Immature natural killer cell (primary cell): Measurements from ENCODE around the gene MAPK7. TPM values are rescaled to one million over a fixed set of nuclear protein-coding genes. Genes with fewer than 3 reads are reported as not detected.

Experiments
- DNase-seq, 3 donors: peaks; one replicate each; pipeline ENCODE4 v3.0.0; 2022; ENCODE audit warnings: mixed read lengths in 1 of 3
- H3K27ac Mint-ChIP-seq, 6 donors: one replicate each; pipeline ENCODE4 v1.8.0; 2020; ENCODE audit warnings: mixed read lengths in 6 of 6, mild to moderate bottlenecking in 5 of 6, inconsistent platforms in 4 of 6, moderate library complexity in 3 of 6
- H3K27me3 Mint-ChIP-seq, 3 donors: one replicate each; pipeline ENCODE4 v1.8.0; 2020 to 2021; ENCODE audit warnings: low read depth in 3 of 3, mild to moderate bottlenecking in 3 of 3, mixed read lengths in 3 of 3, moderate library complexity in 3 of 3, inconsistent platforms in 1 of 3
- H3K36me3 Mint-ChIP-seq, 3 donors: one replicate each; pipeline ENCODE4 v1.8.0; 2020; ENCODE audit warnings: mixed read lengths in 3 of 3, inconsistent platforms in 2 of 3, mild to moderate bottlenecking in 2 of 3
- H3K4me1 Mint-ChIP-seq, 2 donors: one replicate each; pipeline ENCODE4 v1.8.0; 2020; ENCODE audit warnings: inconsistent platforms in 2 of 2, mild to moderate bottlenecking in 2 of 2, mixed read lengths in 2 of 2, moderate library complexity in 1 of 2
- H3K4me3 Mint-ChIP-seq, 5 donors: one replicate each; pipeline ENCODE4 v1.8.0; 2020; ENCODE audit warnings: mild to moderate bottlenecking in 5 of 5, mixed read lengths in 5 of 5, inconsistent platforms in 3 of 5, moderate library complexity in 3 of 5
- H3K9me3 Mint-ChIP-seq, 6 donors: one replicate each; pipeline ENCODE4 v1.8.0; 2020; ENCODE audit warnings: mild to moderate bottlenecking in 6 of 6, mixed read lengths in 6 of 6, inconsistent platforms in 4 of 6, moderate library complexity in 3 of 6
- polyA plus RNA-seq, 3 donors: library from polyadenylated mRNA; unstranded; fragments of 300-500 nt; fragmentation: Illumina TruSeq; gene quantifications; one replicate each; pipeline ENCODE4 v1.2.3, GENCODE V29; 2021

The MAPK7 gene
- polyA plus RNA-seq, 3 donors from 2014 or later = 3.4 to 23.0 (median 7.3) TPM

DNA sequence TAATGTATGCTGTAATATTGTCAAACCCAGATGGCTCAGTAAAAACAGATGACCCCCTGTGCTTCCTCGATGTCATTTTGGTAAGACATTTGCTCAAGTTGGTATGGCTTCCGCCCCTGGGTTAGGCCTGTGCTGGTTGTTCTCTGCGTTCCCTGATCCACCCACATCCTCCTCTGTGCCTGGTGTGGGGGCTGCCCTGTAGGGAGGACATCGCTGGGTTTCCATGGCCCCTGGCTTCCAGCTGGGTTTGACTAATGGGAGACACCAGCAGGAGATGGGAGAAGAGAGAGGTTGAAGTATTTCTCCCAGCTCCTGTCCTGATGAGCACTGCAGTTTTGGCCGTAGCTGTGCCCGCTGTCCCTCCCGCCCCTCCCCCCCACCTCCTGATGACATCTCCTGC is 13.1 kb downstream of the MAPK7 start:
- Mint-ChIP-seq H3K27me3 (peaks cover 0 to 2% (median 0%) of the 10 kb centered on the region in 3 donors), H3K4me1 (peaks cover 0 to 2% of the 10 kb centered on the region in 2 donors), H3K27ac (no peak overlapping the region), H3K36me3 (peaks cover 0 to 1% (median 0%) of the 10 kb centered on the region in 3 donors), H3K4me3 (no peak overlapping the region), H3K9me3 (no peaks in the 10 kb centered on the region)
- DNase-seq = no peak

DNA sequence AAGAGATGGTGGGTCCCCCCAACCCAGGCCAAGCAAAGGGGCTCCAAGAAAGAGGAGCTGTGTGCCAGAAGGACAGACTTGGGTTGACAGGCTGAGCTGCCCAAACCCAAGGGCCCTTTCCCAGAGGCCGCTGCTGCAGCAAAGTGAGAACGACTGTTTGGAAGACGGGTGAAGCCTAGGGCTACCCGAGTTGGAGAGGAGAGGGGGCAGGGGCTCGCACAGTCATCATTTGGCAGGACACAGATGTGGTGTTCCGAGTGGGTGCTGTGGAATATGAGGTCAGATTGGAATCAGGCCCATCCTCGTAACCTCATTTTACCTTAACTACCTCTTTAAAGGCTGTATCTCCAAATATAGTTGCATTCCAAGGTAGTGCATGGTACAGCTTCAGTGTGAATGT is 14.0 kb downstream of the MAPK7 start:
- H3K27ac Mint-ChIP-seq = peak overlapping the region in 1 of 6 donors; percentile 65
- H3K27me3 Mint-ChIP-seq = peaks cover 0 to 2% (median 0%) of the 10 kb centered on the region in 3 donors
- no peaks in the 10 kb centered on the region for H3K9me3 Mint-ChIP-seq
- H3K36me3 Mint-ChIP-seq = peaks cover 0 to 7% (median 0%) of the 10 kb centered on the region in 3 donors
- H3K4me1 Mint-ChIP-seq = peaks cover 0 to 2% of the 10 kb centered on the region in 2 donors
- no peak for DNase-seq
- no peak overlapping the region for H3K4me3 Mint-ChIP-seq

DNA sequence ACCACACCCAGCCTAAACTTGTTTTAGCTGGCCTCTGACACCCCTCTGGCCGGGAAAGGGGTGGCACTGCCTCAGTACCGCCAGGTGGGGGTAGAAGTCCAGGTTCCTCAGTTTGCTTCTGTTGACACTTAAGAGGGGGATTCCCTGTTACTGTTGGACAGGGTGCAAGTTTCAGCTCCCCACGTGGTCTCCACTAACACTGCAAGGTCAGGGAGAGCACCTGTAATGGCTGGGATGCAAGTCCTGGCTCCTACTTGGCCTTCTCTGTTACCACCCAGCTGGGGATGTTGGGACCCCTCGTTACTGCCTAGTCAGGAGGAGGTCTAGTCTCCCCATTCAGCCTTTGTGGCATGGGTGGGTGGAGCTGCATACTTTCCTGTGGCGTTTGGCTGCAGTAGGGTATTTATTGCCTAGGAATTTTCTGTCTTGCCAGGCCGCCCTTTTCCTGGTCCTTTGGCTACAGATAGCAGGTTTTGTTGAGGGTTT is 19.3 kb downstream of the MAPK7 start:
- Mint-ChIP-seq H3K27ac (no peak overlapping the region), H3K9me3 (no peaks in the 10 kb centered on the region), H3K27me3 (peaks cover 0 to 3% (median 3%) of the 10 kb centered on the region in 3 donors), H3K4me1 (peaks cover 0 to 4% of the 10 kb centered on the region in 2 donors), H3K4me3 (no peak overlapping the region), H3K36me3 (peaks cover 0 to 10% (median 0%) of the 10 kb centered on the region in 3 donors)
- DNase-seq = no peak

DNA sequence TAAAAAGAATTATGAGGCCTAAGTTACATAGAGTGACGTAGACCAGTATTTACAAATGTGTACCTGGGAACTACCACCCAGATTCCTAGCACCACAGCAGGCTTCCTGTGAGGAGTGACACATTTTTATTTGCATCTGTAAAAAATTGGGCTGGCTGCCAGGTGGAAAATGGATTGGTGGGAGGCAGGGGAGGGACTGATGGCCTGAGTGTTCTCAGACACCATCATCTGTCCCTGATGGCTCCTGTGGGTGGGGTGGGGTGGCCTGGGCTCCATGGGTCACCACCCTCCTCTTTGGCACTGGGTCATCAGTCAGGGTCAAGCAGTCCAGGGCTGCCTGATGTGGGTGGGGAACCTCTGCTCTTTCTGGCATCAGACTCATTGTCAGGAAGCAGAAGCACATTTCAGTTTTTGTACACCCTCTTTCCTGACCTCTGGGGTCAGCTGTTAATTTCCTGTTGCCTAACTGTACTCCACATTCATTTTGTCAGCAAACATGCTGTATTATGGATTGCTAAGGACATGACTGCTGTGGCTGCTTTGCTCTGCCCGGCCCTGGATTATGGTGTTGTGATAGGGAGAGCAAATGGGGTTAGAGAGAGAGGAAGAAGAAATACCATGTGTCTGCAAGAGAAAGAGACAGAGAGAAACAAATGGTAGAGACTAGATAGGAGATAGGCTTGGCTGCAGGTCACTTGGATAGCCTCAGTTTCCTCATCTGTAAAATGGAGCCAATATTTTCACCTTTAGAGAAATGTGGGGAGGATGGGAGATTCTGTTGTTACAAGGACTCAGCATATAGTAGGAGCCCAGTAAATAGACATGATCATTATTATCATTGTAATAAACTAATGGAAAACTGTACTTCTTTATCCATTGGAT is 20.2 kb downstream of the MAPK7 start:
- no peak overlapping the region for H3K4me3 Mint-ChIP-seq
- peaks cover 0 to 5% (median 3%) of the 10 kb centered on the region in 3 donors for H3K27me3 Mint-ChIP-seq
- H3K4me1 Mint-ChIP-seq = peaks cover 0 to 4% of the 10 kb centered on the region in 2 donors
- peaks cover 0 to 10% (median 0%) of the 10 kb centered on the region in 3 donors for H3K36me3 Mint-ChIP-seq
- no peaks in the 10 kb centered on the region for H3K9me3 Mint-ChIP-seq
- peak overlapping the region in 1 of 6 donors; percentile 38 for H3K27ac Mint-ChIP-seq
- no peak for DNase-seq

DNA sequence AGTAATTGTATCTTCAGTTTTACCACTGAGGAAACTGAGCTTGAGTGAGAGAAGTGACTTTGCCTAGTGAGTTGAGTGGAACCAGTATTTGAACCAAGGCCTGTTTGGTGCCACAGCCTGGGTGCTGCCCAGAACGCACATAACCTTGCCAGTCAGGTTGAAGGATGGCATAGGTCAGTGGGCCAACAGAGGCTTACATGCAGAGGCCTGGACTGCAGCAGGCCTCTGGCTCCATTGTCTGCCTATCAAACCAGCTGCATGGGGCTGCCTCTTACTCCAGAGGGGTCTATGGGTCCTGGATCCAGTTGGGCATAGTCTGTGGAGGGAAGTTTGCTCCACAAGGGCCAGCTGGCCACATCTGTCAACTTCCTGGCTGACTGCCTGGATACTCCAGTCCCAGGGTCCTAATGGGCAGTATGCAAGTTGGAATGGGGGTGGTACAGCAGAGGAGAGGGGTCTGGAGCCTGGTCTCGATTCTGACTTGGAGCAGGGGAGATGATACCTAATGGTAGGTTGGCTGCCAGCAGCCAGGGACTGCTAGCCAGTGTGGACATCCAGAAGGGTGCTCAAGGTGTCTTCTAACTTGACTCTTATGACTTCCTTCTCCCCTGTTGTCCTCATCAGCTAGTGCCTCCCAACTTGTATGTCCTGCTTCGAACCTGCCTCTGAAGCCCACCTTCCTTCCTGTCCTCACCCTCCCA is 21.6 kb downstream of the MAPK7 start:
- DNase-seq = no peak
- Mint-ChIP-seq H3K36me3 (peaks cover 0 to 10% (median 4%) of the 10 kb centered on the region in 3 donors), H3K4me3 (no peak overlapping the region), H3K27me3 (peaks cover 0 to 7% (median 3%) of the 10 kb centered on the region in 3 donors), H3K27ac (peak overlapping the region in 1 of 6 donors; percentile 65), H3K4me1 (peaks cover 0 to 4% of the 10 kb centered on the region in 2 donors), H3K9me3 (no peaks in the 10 kb centered on the region)

DNA sequence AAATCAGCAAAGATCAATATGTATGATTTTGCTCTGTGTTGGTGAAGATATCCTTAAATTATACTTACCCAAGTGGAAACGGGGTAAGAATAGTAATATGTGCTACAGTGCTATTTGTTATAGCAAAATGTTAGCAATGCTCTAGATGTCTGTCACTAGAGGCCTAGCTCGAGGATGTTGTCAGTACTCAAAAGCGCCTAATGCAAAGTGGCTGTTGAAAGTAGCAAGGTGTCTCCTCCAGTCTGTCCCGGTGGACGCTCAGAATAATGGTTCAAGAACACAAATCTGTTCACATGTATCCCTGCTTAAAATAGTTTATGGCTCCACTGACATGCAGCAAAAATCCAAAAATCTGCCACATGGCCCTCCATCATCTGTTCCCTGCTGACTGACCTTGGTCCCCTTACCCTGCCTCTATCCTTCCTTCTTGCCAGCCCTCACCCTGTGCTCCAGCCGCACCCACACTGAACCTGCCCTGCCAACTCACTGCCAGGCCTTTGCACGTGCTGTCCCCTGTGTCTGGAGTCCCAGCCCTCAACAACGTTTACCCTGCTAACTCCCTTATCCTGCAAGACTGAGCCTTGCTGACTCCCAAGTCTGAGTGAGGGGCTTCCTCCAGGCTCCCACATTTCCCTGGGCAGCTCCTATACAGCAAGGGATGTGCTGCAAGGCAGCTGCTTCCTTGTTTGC is 23.2 kb downstream of the MAPK7 start:
- Mint-ChIP-seq H3K36me3 (peaks cover 0 to 8% (median 4%) of the 10 kb centered on the region in 3 donors), H3K27me3 (peaks cover 0 to 7% (median 3%) of the 10 kb centered on the region in 3 donors), H3K4me1 (peaks cover 0 to 4% of the 10 kb centered on the region in 2 donors), H3K4me3 (no peak overlapping the region), H3K27ac (no peak overlapping the region), H3K9me3 (no peaks in the 10 kb centered on the region)
- no peak for DNase-seq

DNA sequence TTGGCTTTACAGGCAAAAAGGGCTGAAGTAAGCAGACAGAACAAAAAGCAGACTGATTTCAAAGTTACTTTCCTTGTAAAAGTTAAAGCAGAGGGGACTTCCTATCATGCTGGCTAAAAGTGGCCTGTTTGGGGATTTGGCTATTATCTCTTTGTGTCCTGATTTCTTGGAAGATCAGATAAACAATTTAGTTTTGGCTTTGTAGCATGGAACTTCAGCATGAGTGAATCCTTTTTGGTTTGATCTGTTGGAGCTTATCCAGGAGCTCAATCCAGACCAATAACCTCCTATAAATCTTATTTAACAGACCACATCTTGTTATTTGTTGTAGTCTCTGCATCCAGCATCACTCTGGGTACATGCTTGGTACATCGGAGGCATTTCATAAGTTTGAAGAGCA is 23.9 kb downstream of the MAPK7 start:
- H3K27ac Mint-ChIP-seq = no peak overlapping the region
- no peak overlapping the region for H3K4me3 Mint-ChIP-seq
- H3K36me3 Mint-ChIP-seq = peaks cover 0 to 4% (median 4%) of the 10 kb centered on the region in 3 donors
- no peaks in the 10 kb centered on the region for H3K9me3 Mint-ChIP-seq
- peaks cover 0 to 7% (median 3%) of the 10 kb centered on the region in 3 donors for H3K27me3 Mint-ChIP-seq
- no peak for DNase-seq
- peaks cover 0 to 4% of the 10 kb centered on the region in 2 donors for H3K4me1 Mint-ChIP-seq

DNA sequence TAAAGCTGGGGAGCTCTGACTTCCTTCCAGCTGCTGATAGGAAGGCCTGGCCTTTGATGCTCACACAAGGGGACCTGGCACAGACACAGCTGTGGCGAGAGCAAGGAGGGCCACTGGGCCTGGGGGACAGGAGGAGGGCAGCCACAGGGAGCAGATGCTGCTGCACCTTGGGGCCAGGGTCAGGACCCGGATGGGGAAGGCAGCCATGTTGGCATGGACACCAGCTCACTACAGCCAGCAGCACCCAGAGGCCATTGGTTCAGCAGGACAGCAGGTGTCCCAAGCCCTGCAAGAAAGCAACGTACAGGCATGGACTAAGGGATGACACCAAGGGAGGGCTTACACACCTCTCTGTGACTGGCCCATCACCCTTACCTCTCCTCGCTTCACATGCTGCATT is 24.7 kb downstream of the MAPK7 start:
- no peak overlapping the region for H3K27ac Mint-ChIP-seq
- peaks cover 0 to 7% (median 3%) of the 10 kb centered on the region in 3 donors for H3K27me3 Mint-ChIP-seq
- no peak for DNase-seq
- peaks cover 0 to 4% (median 4%) of the 10 kb centered on the region in 3 donors for H3K36me3 Mint-ChIP-seq
- H3K4me1 Mint-ChIP-seq = peaks cover 0 to 4% of the 10 kb centered on the region in 2 donors
- no peak overlapping the region for H3K4me3 Mint-ChIP-seq
- no peaks in the 10 kb centered on the region for H3K9me3 Mint-ChIP-seq

DNA sequence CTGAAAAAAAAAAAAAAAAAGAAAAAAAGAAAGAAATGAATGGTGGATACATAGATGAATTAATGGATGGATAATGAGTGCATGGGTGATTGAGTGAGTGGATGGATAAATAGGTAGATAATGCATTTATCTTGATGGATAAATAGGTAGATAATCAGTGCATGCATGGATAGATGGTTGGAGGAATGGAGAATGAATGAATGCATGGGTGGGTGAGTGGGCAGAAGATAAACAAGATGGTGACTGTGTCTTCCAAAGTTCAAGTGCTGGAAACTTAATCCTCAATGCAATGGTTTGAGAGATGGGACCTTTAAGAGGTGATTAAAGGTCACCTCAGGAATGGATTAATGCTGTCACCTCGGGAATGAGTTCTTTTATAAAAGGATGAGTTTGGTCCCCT is 26.0 kb downstream of the MAPK7 start:
- no peak for DNase-seq
- Mint-ChIP-seq H3K36me3 (peaks cover 0 to 4% (median 4%) of the 10 kb centered on the region in 3 donors), H3K4me1 (no peaks in the 10 kb centered on the region), H3K27me3 (peaks cover 0 to 5% (median 3%) of the 10 kb centered on the region in 3 donors), H3K4me3 (no peak overlapping the region), H3K9me3 (no peaks in the 10 kb centered on the region), H3K27ac (no peak overlapping the region)

DNA sequence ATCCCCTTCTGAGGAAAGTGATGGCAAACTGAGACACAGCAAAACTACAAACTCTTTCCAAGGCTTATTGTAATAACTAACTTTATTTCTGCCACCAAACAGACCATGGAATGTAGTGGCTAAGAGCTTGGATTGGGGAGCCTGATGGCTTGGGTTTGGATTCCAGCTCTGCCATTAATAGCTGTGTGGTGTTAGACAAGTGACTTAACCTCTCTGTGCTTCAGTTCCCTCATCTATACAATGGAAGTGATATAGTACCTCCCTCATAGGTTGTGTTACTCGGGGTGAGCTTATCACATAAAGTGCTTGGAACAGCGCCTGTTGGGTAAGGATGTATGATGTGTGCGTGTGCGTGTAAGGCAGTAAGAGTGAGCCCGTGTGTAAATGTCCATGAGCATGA is 26.8 kb downstream of the MAPK7 start:
- DNase-seq = no peak
- Mint-ChIP-seq H3K9me3 (no peaks in the 10 kb centered on the region), H3K27ac (peak overlapping the region in 2 of 6 donors; percentile 57 to 62), H3K36me3 (peaks cover 0 to 4% (median 4%) of the 10 kb centered on the region in 3 donors), H3K27me3 (peaks cover 0 to 5% (median 2%) of the 10 kb centered on the region in 3 donors), H3K4me3 (no peak overlapping the region), H3K4me1 (no peaks in the 10 kb centered on the region)

DNA sequence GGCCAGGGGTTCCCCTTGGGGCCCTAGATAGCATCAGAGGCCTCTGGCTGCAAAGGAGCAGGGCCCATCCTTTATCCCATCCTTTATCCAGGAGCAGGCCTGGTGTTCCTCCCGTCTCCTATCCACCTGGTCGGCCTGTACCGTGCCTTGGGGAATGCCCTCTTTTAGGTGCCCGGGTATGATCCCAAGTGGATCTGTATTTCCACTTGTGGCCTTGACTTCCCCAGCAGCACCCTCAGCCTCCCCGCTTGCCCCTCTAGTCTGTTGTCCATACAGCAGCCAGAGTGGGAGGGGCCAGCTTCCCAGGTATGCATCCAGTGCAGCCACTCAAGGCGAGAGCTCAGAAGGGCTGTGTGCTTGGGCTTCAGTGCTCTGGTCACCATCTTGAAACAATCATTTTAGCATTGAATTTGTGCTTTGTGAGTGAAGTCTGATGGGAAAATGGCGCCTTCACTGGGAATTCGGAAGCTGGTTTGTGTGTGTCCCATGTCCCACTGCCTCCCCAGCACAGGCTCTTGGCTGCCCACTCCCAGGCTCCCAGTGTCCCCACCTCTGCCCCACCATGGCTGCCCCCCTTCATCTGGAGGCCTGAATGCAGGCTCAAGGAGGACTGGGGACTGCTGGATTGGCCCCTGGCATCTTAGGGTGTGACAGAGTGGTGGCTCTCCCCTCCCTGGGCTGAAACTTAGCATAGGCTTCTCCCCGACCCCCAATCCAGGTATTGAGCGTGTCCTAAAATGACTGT is 29.5 kb downstream of the MAPK7 start:
- no peaks in the 10 kb centered on the region for H3K4me1 Mint-ChIP-seq
- peaks cover 0 to 4% (median 0%) of the 10 kb centered on the region in 3 donors for H3K27me3 Mint-ChIP-seq
- DNase-seq = no peak
- H3K36me3 Mint-ChIP-seq = peaks cover 0 to 4% (median 0%) of the 10 kb centered on the region in 3 donors
- H3K9me3 Mint-ChIP-seq = no peaks in the 10 kb centered on the region
- H3K4me3 Mint-ChIP-seq = no peak overlapping the region
- no peak overlapping the region for H3K27ac Mint-ChIP-seq

DNA sequence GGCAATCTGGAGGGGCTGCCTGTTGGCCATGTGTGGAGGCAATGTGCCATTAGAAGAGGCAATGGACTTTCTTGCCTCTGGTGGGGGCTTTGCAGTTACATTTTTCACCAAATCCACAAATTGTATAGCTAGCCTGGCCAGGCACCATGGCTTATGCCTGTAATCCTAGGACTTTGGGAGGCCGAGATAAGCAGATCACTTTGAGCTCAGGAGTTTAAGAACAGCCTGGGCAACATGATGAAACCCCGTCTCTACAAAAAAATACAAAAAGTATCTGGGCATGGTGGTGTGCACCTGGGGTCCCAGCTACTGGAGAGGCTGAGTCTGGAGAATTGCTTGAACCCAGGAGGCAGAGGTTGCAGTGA is 30.0 kb downstream of the MAPK7 start:
- Mint-ChIP-seq H3K9me3 (no peaks in the 10 kb centered on the region), H3K4me3 (no peak overlapping the region), H3K27ac (no peak overlapping the region), H3K36me3 (peaks cover 0 to 4% (median 0%) of the 10 kb centered on the region in 3 donors), H3K4me1 (no peaks in the 10 kb centered on the region), H3K27me3 (peaks cover 0 to 2% (median 0%) of the 10 kb centered on the region in 3 donors)
- DNase-seq = no peak

DNA sequence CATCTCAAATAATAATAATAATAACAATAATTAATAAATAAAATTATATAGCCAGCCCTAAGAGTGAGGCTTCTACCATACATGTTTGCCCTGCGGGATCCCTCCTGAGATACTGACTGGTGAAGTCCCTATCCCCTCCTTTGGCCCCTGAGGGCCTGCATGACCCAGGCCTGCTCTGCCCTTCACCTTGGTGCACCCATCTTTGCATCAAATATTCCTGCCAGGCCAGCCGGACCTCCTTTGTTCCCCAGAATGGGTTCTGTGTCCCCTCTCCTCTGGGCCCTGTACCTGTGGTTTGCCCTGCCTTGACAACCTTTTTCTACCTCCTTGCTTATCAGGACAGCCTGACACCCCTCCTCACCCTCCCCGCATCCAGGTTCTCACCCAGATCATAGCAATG is 30.8 kb downstream of the MAPK7 start:
- Mint-ChIP-seq H3K27me3 (peaks cover 0 to 2% (median 0%) of the 10 kb centered on the region in 3 donors), H3K9me3 (no peaks in the 10 kb centered on the region), H3K4me1 (no peaks in the 10 kb centered on the region), H3K4me3 (no peak overlapping the region), H3K27ac (no peak overlapping the region), H3K36me3 (peaks cover 0 to 3% (median 0%) of the 10 kb centered on the region in 3 donors)
- DNase-seq = no peak
